NB4 (cell line): ENCODE measurements around the gene ELK3.

Experiments
- DNase-seq: peaks from one replicate; pipeline ENCODE4 v3.0.0; 2010; ENCODE audit warnings: low read depth
- H3K4me3 ChIP-seq: one replicate; pipeline ENCODE4 v1.5.1; 2011; ENCODE audit warnings: mild to moderate bottlenecking, low read depth, low read length, moderate library complexity
- MYC ChIP-seq: IDR thresholded peaks from 2 replicates; pipeline ENCODE4 v1.6.1; 2011; ENCODE audit warnings: low read depth, low read length
- POLR2A ChIP-seq: IDR thresholded peaks from 2 replicates; pipeline ENCODE4 v1.6.1; 2011; ENCODE audit warnings: mild to moderate bottlenecking; ENCODE audit not compliant: insufficient read length; ENCODE audit errors: extremely low read depth
- TF ChIP-seq, protein P1 (sequence below): IDR thresholded peaks from one replicate; pipeline ENCODE4 v1.5.1; 2012; ENCODE audit warnings: low read depth, low read length
- TF ChIP-seq, protein P2 (sequence below): IDR thresholded peaks from 2 replicates; pipeline ENCODE4 v1.6.1; 2011; ENCODE audit warnings: low read depth, low read length

Gene ELK3

DNA sequence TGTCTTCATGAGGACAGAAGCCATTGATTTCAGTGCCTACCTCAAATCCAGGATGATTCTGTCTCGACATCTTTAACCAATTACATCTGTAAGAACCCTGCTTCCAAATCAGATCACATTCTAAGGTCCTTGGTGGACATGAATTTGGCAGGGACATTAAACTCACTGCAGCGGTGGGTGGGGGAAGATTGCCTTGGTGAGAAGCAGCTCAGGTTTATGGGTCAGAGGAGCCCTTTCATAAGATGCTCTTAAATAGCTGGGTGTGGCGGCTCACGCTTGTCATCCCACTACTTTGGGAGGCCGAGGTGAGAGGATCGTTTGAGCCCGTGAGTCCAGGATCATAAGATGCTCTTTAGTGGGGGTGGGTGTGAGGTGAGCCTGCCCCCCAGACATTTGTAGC, 42.9 kb downstream of the ELK3 start:
- no peak overlapping the region for H3K4me3 ChIP-seq
- TF ChIP-seq POLR2A (no peak), MYC (no peak)
- TF ChIP-seq, protein P1, sequence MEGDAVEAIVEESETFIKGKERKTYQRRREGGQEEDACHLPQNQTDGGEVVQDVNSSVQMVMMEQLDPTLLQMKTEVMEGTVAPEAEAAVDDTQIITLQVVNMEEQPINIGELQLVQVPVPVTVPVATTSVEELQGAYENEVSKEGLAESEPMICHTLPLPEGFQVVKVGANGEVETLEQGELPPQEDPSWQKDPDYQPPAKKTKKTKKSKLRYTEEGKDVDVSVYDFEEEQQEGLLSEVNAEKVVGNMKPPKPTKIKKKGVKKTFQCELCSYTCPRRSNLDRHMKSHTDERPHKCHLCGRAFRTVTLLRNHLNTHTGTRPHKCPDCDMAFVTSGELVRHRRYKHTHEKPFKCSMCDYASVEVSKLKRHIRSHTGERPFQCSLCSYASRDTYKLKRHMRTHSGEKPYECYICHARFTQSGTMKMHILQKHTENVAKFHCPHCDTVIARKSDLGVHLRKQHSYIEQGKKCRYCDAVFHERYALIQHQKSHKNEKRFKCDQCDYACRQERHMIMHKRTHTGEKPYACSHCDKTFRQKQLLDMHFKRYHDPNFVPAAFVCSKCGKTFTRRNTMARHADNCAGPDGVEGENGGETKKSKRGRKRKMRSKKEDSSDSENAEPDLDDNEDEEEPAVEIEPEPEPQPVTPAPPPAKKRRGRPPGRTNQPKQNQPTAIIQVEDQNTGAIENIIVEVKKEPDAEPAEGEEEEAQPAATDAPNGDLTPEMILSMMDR: no peak
- TF ChIP-seq, protein P2, sequence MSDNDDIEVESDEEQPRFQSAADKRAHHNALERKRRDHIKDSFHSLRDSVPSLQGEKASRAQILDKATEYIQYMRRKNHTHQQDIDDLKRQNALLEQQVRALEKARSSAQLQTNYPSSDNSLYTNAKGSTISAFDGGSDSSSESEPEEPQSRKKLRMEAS: no peak
- DNase-seq: no peak

DNA sequence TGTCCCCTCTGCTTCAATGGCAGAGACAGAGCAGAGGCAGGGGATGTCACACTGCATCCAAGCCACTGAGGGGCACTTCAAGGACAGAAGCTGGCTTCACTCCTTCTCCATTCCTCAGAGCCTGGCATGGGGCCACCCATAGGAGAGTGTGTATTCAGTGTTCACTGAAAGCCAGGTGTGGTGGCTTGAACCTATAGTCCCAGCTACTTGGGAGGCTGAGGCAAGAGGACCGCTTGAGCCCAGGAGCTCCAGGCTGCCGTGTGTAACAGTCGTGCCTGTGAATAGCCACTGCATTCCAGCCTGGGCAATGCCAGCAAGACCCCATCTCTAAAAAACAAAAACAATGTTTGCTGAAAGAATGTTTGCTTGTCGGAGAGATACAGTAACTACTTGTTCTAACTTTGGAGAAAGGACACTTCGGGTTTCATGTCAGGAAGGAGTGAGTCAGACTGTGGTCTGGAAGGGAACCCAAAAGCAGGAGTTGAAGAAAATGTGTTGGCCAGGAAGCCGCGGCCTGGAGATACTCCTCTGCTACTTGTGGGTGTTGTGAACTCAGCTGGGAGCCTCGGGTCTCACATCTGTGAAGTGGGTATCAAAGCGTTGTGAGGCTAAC, 43.4 kb downstream of the ELK3 start:
- H3K4me3 ChIP-seq: peak overlapping the region; percentile 17
- TF ChIP-seq, protein P2: 0 out of 2 replicates have a peak, but pooled peaks have one; percentile 20
- no peak for TF ChIP-seq POLR2A
- 0 out of 2 replicates have a peak, but pooled peaks have one; percentile 9 for TF ChIP-seq MYC
- TF ChIP-seq, protein P1: no peak
- peak; percentile 94 for DNase-seq

DNA sequence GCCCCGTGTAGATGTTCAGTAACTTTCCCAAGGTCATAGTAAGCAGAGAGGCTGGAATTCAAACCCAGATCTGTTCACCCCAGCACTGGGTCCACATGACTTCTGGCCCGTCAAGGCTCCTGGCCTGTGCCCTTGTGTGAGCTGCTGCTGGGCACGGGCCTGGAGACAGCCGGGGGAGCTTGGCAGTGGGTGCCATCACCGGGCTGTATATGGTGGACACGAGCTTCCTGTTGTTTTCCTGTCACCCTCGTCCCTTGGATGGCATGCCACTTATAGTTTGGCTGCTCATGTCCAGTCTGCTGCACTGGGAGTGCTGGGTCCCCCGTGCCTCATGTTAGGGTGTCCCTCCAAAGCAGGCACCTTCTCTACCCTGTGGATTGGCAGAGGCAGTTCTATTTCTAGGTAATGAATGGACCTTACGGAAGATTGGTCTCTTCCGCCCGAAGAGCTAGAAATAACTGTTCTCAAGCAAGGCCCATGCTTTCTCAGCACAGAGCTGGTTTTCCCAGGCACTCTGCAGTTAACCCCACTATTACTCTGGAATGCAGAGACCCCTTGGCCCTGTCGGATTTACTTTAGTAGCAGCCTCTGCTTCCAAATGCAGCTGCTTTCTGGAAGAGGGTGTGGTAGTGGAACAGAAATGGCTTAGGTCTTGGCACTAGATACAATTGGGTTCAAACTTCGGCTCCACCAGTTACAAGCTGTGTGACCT, 44.3 kb downstream of the ELK3 start:
- no peak overlapping the region for H3K4me3 ChIP-seq
- TF ChIP-seq, protein P2: no peak
- TF ChIP-seq, protein P1: no peak
- TF ChIP-seq POLR2A: no peak
- no peak for TF ChIP-seq MYC
- no peak for DNase-seq

DNA sequence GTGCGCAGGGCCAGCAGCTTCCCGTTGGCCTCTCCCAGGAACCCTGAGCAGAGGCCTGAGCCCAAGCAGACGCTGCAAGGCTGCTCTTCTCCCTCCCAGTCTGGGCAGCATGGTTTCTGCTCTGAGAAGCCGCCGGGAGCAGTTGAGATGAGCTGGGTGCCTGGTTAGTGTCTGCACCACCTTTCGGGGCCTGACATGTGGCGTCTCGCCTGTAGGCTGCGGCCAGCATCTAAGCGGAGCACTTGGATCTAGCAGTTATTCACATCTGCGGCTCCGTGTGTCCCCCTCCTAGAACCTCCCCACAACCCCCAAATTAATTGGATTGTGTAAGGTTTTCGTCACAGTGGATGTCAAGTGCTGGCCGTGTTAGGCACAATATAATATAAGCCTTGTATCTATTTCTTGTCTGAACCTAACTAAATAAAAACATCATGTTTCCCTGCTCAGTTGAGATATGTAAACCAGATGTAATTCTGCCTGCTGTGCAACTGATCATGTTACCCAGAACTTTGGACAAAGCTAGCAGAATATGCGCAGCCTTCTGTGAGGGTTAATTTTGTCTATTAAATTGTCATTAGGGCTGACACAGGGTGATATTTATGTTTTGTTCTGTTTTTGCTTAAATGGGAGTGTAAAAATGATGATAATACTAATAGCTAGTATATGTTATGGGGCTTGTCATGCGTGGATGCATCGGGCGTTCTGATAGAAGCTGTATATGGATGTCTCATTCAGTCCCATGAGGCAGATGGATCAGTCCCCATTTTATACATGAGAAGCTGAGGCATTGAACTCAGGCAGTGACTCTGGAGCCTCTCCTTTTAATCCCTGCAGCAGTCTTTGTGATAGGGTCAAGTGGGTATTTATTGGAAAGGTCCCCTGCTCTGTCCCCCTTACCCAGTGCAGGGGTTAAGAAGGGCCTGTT, 45.8 kb downstream of the ELK3 start:
- no peak for DNase-seq
- no peak overlapping the region for H3K4me3 ChIP-seq
- TF ChIP-seq POLR2A (no peak), MYC (no peak)
- TF ChIP-seq, protein P2: no peak
- TF ChIP-seq, protein P1: no peak

DNA sequence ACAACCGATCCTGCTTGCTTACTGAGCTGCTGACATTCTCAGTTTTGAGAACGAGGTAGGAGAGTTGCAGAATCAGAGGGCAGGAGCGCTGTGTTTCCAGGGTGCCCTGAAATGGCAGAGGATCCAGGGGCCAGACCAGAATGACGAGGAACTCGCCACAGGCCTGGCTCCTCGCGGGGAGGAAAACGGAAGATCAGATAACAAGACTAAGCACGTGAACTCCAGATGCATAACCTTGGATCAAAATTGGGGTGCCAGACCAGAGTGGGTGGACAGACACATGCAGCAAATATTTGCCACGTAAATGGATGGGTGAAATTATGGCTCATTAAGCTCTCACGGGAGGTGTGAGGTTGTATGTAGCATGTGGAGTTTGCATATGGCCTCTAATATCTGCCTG, 46.5 kb downstream of the ELK3 start:
- TF ChIP-seq, protein P1: no peak
- TF ChIP-seq MYC (no peak), POLR2A (no peak)
- TF ChIP-seq, protein P2: no peak
- DNase-seq: no peak

More for the DNA sequence above, 46.5 kb downstream of the ELK3 start:
- no peak overlapping the region for H3K4me3 ChIP-seq
